NCI-H1105 treated with DMSO at 0.1 percent for 48 hours (cell line): ENCODE measurements around the gene TTC28.

Experiments used
- DNase-seq: peaks from one replicate; lab custom pipeline; 2025; lab: John Stamatoyannopoulos, UW

The TTC28 gene

DNA sequence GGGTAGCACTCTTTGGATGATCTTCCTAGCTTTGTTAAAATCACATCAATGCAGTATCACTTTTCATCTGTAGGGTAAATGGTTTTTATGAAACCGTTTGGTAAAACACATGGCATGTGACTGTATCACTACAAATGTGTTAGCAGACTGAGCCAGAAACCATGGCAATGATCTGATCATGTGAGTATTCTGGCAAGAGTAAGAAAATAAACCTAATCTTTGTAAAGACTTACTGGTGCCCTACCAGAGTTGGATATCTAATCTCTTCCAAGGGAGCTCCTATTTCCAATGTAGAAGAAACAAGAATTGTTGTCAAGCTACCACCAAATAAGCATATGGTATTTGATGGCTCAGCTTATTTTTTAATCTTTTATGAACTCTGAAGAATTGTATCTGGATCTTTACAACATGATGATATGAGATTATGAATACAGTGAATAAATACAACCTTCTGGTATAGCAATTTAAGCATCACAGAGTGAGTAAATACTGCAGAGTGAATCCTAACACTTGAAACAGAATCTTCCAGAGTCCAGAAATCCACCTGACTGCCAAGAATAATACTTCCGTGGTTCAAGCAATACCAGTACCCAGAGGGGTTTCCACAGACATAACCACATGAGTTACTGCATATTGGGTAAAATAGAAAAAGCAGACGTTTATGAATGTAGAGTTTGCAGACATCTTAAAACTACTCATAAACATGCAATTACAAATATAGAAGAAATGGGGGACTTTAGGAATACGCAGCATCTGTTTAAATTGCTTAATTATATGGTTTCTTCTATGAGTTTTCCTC lies 238.8 kb downstream of the TTC28 start:
- no peak for DNase-seq

DNA sequence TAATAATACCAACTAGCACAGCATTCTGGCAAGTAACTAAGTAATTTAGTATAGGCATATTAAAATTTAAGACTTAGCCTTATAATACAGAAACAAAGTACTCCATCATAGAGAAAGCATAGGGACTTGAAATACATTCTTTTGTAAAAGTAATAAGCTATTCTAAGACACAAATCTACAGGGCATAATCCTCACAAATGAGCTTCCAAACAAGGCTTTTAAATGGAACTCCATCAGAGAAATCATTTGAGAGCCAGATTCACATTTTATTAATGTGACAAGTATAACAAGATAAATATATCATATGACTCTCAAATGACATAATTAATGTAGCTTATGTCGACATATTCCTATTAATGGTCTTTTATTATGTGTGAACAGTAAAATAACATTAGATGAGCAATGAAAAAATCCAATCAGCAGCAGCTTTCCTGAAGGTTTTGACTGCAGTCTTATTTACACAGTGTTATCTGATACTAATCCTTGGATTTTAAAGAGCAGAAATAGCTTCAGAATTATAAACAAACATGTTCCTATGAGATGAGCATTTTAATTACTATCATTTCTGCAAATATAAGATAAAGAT lies 241.4 kb downstream of the TTC28 start:
- DNase-seq: peak; percentile 68

DNA sequence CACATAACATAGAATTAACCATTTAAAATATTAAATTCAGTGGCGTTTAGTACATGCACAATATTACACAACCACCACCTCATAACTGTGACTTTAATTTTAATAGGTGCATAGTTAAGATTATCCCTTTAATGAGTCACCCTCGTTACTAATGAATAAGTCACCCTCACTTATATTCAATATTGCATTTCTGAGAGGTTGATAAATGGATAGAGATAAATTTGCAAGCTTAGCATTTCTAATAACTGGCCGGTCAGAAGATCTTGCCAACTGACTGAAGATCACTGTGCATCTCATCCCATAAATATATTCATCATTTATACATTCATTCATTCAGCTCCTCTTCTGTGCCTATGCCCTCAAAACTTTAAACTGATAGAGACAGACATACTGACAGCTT lies 243.7 kb downstream of the TTC28 start:
- DNase-seq: no peak

DNA sequence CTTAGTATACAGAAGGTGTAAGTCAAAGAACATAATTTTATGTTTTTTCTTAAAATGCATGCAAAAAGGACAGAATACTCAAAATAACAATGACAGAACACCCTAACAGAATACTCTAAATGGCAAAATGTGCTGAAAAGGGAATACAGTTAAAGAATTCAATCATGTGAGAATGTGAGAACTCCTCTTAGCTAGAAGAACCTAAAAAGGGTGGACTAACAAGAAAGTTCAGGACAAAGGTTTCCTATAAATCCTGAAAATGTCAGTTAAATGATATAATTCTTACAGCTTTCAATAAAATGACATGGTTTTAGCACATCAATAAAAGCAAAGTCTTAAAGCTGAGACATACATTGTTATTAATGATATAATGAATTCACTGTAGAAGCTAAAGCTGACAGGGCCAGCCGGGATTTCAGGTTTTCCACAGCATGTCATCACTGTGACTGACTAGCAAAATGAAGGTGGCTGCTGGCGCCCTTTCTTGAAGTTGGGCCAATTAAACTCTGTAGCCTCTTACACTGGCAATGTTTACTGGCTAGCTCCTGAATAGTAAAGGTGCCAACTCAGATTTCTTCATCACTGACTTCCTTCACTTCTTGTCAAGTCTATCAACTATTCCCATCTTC lies 244.4 kb downstream of the TTC28 start:
- no peak for DNase-seq

DNA sequence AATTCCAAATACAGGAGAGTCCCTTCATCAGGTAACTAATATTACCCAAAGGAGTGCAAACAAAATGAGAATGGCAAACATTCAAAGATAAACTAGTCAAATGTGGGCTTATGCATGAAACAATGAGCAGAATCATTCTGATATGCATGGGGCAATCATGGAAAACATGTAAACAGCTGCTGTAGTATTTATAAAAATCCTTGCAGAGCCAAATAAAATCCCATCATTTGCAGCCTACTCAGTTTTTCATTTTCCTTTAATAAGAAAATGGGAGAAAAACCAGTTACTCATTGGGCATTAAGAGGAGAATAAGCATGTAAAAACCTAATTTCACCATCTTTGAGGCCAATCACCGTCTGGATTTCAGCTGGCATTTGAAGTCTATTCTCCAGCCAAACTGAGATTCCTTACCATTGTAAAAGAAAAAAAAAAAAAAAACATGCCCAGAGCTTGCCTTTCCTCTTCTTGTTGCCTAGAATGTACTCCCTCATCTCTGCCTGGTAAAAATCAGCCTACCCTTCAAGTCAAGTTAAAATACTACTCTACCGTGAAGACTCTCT lies 249.1 kb downstream of the TTC28 start:
- DNase-seq: no peak

DNA sequence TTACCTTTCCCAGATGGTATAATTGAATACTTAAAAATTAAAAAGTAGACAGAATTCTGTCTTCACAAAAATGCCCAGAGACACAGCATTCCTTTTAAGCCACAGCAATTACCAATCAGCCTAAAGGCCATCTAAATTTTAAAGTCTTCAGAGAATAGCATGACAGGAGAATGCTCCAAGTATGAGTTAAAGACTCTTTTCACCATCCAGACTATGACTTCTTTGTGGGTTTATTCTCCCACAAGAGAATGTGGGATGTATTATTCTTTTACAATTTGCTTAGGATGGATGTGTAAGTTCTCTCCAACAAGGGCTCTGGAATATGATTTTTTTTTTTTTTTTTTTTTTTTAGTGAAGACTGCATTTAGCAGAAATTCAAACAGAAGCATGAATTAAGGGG lies 249.9 kb downstream of the TTC28 start:
- DNase-seq: no peak

DNA sequence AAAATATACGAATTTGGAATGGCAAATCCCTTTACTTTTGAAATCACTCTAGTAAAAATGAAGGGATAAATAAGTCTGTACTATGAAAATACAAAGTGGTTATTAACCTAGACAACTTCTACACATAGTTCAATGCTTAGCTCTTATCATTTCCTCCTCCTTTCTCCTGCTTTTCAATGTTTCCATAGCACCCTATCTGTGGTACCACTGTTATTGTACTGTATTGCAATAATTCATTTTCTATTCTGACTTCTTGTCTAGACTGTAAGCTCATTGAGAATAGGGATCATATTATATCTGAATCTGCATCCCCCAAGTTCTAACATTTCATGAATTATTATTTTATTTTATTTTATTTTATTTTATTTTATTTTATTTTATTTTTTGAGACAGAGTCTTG lies 251.4 kb downstream of the TTC28 start:
- DNase-seq: no peak

DNA sequence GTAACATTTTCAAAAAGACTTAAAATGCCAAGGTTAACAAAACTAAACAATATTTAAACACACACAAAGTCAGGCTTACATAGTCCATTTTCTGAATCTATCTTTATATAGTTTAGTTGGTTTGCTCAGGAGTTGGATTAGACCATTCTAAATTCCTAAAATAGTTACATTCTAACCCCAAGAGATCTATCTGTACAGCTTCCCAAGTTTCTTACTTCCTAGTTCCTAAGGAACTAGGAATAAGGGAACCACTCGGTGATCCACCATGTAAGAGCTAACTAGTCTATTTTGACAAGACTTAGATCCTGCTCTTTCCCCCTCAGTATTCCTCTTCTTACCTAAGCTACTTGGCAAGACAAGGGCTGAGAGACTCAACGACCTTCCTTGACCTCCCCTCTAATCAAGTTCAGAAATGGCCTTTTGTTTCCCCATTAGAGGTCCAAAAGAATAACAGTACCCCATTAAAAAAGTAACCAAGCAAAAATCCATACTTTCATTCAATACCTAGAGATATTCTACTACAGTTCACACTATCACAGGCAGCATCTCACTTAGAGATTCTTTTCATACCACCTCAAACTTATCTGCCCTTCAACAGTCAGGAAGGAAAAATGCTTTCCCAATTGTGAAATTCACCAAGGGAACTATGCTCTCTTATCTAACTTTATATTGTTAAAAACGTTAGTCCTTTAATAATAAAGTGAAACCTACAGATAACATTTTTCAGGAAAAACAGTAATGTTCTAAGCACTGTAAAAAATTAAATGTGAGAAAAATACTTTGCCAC lies 253.1 kb downstream of the TTC28 start:
- no peak for DNase-seq

DNA sequence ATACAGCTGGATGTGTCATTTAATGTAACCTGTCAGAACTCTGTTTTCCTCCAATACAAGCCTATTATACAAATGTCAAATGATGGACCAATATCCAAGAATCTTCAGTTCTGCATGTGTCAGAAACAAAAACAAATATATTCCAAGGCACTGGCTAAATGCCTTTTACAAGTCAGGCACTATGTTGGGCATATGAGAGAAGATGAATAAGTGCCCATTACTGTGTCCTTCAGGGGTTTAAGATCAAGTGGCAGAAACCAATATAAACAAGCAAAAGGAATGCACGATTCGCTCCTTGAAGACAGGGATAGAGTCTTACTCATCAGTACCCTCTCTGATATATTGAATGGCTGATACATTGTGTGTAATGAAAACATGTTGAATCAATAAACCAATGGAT lies 254.4 kb downstream of the TTC28 start:
- DNase-seq: no peak

DNA sequence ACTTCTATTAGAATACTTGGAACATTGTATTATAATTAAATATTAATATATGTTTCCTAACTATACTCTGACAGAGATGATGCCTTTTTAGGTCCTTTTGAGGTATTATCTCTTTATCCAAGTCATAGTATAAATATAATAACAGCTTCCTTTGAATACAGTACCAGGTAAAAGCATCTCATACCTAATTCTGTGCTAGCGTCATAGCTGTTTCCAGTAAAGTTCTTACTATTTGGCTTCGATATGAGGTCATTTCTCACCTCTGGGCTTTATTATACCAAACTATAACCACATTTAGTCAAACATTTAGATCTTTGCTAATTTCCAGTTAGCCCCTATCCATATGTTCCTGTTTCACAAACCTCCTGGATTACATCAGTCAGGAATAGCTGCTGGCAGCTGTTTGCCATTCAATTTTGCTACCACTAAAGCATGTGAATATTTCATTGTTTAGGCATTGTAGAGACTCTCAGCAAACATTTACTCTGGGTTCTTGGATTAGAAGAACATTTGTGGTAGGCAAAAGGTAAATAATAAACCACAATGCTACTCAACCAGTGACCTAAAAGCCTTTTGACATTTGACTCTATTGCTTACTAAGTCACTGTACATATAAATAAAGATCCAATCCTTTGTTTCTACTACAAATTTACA lies 255.1 kb downstream of the TTC28 start:
- peak; percentile 39 for DNase-seq

DNA sequence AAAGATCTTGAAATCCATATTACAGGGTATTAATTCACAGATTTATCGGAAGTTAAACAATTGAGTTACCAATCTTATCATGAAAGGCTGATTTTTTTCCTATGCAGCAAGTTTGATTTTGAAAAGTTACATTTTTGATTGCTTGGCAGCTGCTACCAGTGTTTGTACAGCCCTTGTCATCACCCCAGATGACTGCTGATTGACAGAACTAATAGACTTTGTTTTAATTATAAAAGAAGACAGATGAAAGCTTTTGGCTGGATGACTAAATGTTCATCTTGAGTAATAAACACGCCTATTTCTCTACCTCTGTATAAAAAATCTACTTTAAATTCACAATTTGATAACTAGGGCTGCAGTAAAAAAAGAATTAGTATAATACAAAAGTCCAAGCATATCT lies 259.7 kb downstream of the TTC28 start:
- DNase-seq: no peak

DNA sequence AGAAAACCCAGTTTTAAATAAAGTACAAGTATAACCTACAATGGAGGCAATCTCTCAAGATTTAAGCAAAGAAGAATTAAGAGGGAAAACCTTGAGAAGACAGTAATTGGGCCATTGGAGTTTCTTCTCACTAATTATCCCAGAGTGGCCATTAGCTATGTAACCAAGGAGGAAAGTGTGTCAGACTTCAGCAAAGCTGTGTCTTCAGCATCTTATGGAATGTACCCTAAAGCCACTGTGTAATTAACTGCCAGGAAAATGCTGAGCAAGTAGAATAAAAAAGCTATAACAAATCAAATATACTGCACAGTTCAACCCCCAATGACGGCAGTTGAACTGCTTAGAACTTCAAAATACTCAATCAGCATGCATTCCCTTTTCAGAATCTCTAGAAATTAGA lies 261.6 kb downstream of the TTC28 start:
- no peak for DNase-seq

DNA sequence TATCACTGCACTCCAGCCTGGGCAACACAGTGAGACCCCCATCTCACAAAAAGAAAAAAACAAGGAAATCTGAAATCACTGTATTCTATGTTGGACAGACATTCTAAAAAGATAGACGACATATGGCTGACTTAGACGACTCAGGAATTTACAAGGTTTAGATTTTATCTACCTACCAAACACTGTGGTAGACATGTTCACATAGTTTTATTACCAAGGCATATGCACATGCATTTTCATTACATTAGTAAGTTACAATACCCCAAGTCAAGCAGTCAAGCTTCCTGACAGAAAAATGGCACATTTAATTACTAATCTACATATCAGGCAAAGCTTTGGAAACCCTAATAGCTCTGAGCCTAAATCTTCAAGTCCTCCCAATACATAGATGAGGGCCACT lies 262.2 kb downstream of the TTC28 start:
- DNase-seq: no peak

DNA sequence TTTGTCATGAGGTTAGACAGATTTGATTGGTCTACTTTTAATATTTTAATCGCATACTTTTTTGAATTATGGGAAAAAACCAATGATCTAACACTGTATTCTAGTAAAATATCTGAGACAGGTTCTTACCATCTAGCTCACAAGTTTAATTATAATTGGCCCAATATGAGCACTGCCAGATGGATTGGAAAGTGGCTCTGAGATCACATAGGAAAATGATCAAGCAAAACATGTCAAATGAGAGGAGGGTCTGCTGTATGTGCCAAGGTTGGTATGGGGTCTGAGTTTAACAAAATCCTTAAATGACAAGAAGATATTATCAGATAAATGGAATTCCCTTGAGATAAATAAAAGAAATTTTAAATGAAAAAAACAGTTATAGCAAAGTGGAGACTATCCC lies 264.7 kb downstream of the TTC28 start:
- no peak for DNase-seq

DNA sequence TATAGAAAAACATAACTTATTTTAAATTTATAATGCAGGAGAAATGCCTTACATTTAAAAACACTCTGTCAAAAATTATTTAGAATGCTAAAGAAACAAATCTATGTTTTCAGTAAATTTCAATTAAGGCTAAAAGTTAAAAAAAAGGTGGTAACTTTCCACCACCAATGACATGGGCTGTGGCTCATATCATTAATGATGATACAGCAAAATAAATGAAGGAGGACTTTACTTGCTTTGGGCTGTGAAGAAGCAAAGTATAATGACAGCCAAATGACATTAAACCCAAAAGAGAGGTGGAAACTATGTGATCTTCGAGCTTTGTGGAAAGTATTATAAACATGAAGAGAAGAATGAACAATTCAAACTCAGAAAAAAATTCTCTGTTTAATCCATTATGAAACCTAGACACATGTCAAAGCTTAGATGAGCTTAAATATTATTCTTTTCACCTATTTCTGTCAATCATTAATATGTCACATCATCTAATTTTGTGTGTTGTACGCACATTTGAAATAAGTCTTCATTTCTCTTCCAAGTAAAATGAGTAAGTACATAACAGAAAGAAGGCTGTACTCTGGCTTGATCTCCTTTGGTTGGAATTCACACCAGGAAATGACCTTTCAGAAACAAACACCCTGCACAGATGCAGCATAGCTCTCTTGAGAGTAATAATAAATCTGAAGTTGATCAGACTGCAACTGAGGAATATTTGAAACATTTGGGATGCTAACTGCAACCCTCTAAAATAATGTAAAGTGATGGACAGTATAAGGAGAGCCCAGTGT lies 265.8 kb downstream of the TTC28 start:
- DNase-seq: no peak

DNA sequence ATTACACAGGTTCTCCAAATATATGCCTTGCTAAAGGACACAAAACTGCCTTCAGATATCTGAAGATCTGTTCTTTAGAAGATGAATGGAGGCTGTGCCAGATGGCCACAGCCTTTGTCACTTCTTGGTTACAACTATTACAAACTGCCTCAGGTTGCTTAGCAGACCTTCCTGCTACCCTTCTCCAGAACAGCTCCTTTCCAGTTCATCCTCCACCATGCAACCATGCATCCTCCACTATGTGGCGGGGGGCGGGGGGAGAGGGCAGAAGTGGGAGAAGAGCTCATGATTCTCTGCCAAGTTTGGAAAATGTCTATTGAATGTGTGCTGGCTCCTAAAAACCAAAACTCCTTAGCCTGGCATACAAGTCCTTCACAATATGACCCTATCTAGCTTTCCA lies 267.5 kb downstream of the TTC28 start:
- no peak for DNase-seq

DNA sequence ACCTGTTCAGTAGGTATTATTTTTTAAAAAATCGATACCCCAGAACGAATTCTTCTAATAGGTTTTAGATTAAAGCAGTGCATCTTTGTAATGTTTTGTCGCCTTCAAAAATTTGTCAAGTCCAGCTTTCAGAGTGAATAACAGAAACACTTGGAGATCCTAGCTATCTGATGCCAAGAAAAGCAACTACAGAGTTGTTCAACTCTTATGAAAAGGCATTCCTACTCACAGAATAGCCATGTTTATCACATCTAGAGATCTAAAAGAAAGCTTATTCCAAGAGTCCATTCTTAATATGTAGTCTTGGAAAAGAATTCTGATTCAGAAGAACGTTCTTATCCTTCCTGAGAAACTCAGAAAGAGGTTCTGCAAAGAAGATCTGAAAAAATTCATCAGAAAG lies 268.5 kb downstream of the TTC28 start:
- no peak for DNase-seq

DNA sequence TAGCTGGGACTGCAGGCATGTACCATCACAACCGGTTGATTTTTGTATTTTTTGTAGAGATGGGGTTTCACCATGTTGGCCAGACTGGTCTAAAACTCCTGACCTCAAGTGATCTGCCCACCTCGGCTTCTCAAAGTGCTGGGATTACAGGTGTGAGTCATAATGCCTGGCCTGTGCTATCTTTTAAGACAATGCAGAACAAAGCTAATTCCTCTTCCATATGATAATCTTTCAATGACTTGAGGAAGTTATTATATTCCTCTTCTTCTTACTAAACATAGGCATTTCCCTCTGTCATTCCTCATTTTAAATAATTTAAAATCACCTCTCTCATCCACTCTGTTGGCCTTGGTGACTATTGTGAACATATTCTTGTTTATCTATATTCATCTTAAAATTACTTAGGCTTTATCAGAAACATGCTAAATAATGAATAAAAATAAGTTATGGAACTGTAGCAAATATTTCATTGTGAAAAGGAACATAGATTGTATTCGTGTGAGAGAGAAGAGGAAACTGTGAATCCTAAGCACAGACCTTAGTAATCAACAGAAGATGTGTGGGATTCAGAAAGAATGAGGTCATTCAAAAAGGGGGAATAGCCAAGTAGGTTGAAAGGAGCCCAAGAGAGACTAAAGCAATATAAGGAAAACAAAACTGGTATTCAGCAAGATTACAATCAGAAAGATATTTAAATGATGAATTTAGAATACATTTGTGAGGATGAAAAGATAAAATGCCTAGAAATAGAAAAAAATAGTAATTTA lies 269.4 kb downstream of the TTC28 start:
- no peak for DNase-seq

DNA sequence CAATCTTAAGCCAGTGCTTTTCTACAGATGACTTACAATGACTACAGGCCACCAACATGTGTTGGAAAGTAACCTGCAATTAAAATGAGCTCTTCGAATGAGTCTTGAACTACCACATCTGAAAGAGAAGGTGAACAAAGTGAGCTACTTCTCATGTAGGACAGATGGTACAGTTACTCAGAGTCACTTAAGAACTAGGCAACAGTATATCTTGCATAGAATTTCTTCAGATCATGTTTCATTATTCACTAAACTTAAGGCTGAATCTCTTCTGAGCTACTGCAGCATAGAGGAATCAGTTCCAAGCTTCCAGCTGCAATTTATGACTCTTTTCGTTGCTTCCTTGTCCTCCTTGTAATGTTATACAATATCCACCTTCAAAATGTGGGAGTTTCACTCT lies 270.9 kb downstream of the TTC28 start:
- DNase-seq: no peak

DNA sequence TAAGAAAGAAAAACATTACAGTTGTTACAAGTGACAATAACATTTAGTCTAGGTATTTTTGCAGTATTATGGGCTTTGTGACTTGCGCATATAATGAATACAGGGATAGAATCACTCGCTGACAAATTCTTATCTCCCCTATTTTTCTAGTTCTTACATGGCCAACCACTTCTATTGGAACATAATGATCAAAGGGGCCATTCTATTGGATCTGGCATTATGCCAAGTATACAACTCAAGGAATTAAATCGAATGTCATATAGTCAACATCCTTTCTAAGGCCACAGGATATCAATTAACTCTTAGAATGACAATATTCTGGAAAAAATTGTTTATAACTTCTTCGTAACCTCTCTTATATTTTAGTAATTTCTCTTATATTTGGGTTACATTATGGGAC lies 272.0 kb downstream of the TTC28 start:
- DNase-seq: no peak
